Measurements from ENCODE around the gene KCNMA1.

Gene KCNMA1

GRCh38 chr10:77501152-77501845, 136.3 kb downstream of the KCNMA1 start:
- H3K27me3 ChIP-seq (ENCODE audit: insufficient read depth, insufficient read length), result no peaks in the 10 kb centered on the region
- no peak for TF ChIP-seq YY1 (IDR thresholded peaks at IDR 0.05; ENCODE audit: insufficient read depth, insufficient read length)
- no peak for TF ChIP-seq ZNF274 (IDR thresholded peaks at IDR 0.05; ENCODE audit: low read depth, low read length)
- no peak for TF ChIP-seq SUZ12 (IDR thresholded peaks at IDR 0.05; ENCODE audit: extremely low read depth, insufficient read depth, insufficient read length)
- no peaks in the 10 kb centered on the region for H3K9me3 ChIP-seq (ENCODE audit: insufficient read depth, low read length)
- peaks cover 9% of the 10 kb centered on the region for H3K4me1 ChIP-seq (ENCODE audit: insufficient read depth, insufficient read length)
- H3K36me3 ChIP-seq (ENCODE audit: insufficient read depth, insufficient read length, low read length), result no peaks in the 10 kb centered on the region
- DNase-seq (ENCODE audit: low read depth, low spot score), result no peak
- H3K9ac ChIP-seq (ENCODE audit: insufficient read length, low read depth), result no peak overlapping the region
- no peak overlapping the region for H3K4me3 ChIP-seq (ENCODE audit: insufficient read length, low read depth)

- no peak for DNase-seq (ENCODE audit: low read depth, low spot score)
- Histone ChIP-seq H3K4me3 (ENCODE audit: insufficient read length, low read depth) (no peak overlapping the region), H3K27me3 (ENCODE audit: insufficient read depth, insufficient read length) (no peaks in the 10 kb centered on the region), H3K9me3 (ENCODE audit: insufficient read depth, low read length) (no peaks in the 10 kb centered on the region), H3K36me3 (ENCODE audit: insufficient read depth, insufficient read length, low read length) (no peaks in the 10 kb centered on the region), H3K9ac (ENCODE audit: insufficient read length, low read depth) (no peak overlapping the region), H3K4me1 (ENCODE audit: insufficient read depth, insufficient read length) (peaks cover 9% of the 10 kb centered on the region)
- TF ChIP-seq YY1 (IDR thresholded peaks at IDR 0.05; ENCODE audit: insufficient read depth, insufficient read length), result no peak
- no peak for TF ChIP-seq ZNF274 (IDR thresholded peaks at IDR 0.05; ENCODE audit: low read depth, low read length)
- TF ChIP-seq SUZ12 (IDR thresholded peaks at IDR 0.05; ENCODE audit: extremely low read depth, insufficient read depth, insufficient read length), result no peak
Observed at GRCh38 chr10:77500754-77501151, 136.9 kb downstream of the KCNMA1 start.

- TF ChIP-seq YY1 (IDR thresholded peaks at IDR 0.05; ENCODE audit: insufficient read depth, insufficient read length), result no peak
- no peak for TF ChIP-seq ZNF274 (IDR thresholded peaks at IDR 0.05; ENCODE audit: low read depth, low read length)
- TF ChIP-seq SUZ12 (IDR thresholded peaks at IDR 0.05; ENCODE audit: extremely low read depth, insufficient read depth, insufficient read length), result no peak
- no peak overlapping the region for H3K4me3 ChIP-seq (ENCODE audit: insufficient read length, low read depth)
- DNase-seq (ENCODE audit: low read depth, low spot score), result no peak
- H3K9ac ChIP-seq (ENCODE audit: insufficient read length, low read depth), result no peak overlapping the region
- no peaks in the 10 kb centered on the region for H3K36me3 ChIP-seq (ENCODE audit: insufficient read depth, insufficient read length, low read length)
- no peaks in the 10 kb centered on the region for H3K9me3 ChIP-seq (ENCODE audit: insufficient read depth, low read length)
- H3K4me1 ChIP-seq (ENCODE audit: insufficient read depth, insufficient read length), result peaks cover 9% of the 10 kb centered on the region
- H3K27me3 ChIP-seq (ENCODE audit: insufficient read depth, insufficient read length), result no peaks in the 10 kb centered on the region
Observed at GRCh38 chr10:77498829-77499228, 138.8 kb downstream of the KCNMA1 start.

GRCh38 chr10:77498210-77498609, 139.4 kb downstream of the KCNMA1 start:
- no peak for DNase-seq (ENCODE audit: low read depth, low spot score)
- Histone ChIP-seq H3K9ac (ENCODE audit: insufficient read length, low read depth) (no peak overlapping the region), H3K4me3 (ENCODE audit: insufficient read length, low read depth) (no peak overlapping the region), H3K27me3 (ENCODE audit: insufficient read depth, insufficient read length) (no peaks in the 10 kb centered on the region), H3K9me3 (ENCODE audit: insufficient read depth, low read length) (no peaks in the 10 kb centered on the region), H3K4me1 (ENCODE audit: insufficient read depth, insufficient read length) (peaks cover 9% of the 10 kb centered on the region), H3K36me3 (ENCODE audit: insufficient read depth, insufficient read length, low read length) (no peaks in the 10 kb centered on the region)
- TF ChIP-seq SUZ12 (IDR thresholded peaks at IDR 0.05; ENCODE audit: extremely low read depth, insufficient read depth, insufficient read length) (no peak), YY1 (IDR thresholded peaks at IDR 0.05; ENCODE audit: insufficient read depth, insufficient read length) (no peak), ZNF274 (IDR thresholded peaks at IDR 0.05; ENCODE audit: low read depth, low read length) (no peak)

GRCh38 chr10:77497748-77498147, 139.9 kb downstream of the KCNMA1 start:
- no peak overlapping the region for H3K9ac ChIP-seq (ENCODE audit: insufficient read length, low read depth)
- H3K27me3 ChIP-seq (ENCODE audit: insufficient read depth, insufficient read length), result no peaks in the 10 kb centered on the region
- no peak for TF ChIP-seq YY1 (IDR thresholded peaks at IDR 0.05; ENCODE audit: insufficient read depth, insufficient read length)
- no peak for TF ChIP-seq ZNF274 (IDR thresholded peaks at IDR 0.05; ENCODE audit: low read depth, low read length)
- no peak for TF ChIP-seq SUZ12 (IDR thresholded peaks at IDR 0.05; ENCODE audit: extremely low read depth, insufficient read depth, insufficient read length)
- no peaks in the 10 kb centered on the region for H3K36me3 ChIP-seq (ENCODE audit: insufficient read depth, insufficient read length, low read length)
- H3K4me3 ChIP-seq (ENCODE audit: insufficient read length, low read depth), result no peak overlapping the region
- H3K4me1 ChIP-seq (ENCODE audit: insufficient read depth, insufficient read length), result peaks cover 9% of the 10 kb centered on the region
- DNase-seq (ENCODE audit: low read depth, low spot score), result no peak
- no peaks in the 10 kb centered on the region for H3K9me3 ChIP-seq (ENCODE audit: insufficient read depth, low read length)

- H3K36me3 ChIP-seq (ENCODE audit: insufficient read depth, insufficient read length, low read length), result no peaks in the 10 kb centered on the region
- H3K27me3 ChIP-seq (ENCODE audit: insufficient read depth, insufficient read length), result no peaks in the 10 kb centered on the region
- no peak for TF ChIP-seq SUZ12 (IDR thresholded peaks at IDR 0.05; ENCODE audit: extremely low read depth, insufficient read depth, insufficient read length)
- TF ChIP-seq ZNF274 (IDR thresholded peaks at IDR 0.05; ENCODE audit: low read depth, low read length), result no peak
- no peak for TF ChIP-seq YY1 (IDR thresholded peaks at IDR 0.05; ENCODE audit: insufficient read depth, insufficient read length)
- no peak overlapping the region for H3K9ac ChIP-seq (ENCODE audit: insufficient read length, low read depth)
- H3K4me1 ChIP-seq (ENCODE audit: insufficient read depth, insufficient read length), result peaks cover 9% of the 10 kb centered on the region
- no peak for DNase-seq (ENCODE audit: low read depth, low spot score)
- no peaks in the 10 kb centered on the region for H3K9me3 ChIP-seq (ENCODE audit: insufficient read depth, low read length)
- no peak overlapping the region for H3K4me3 ChIP-seq (ENCODE audit: insufficient read length, low read depth)
Observed at GRCh38 chr10:77496941-77497420, 140.6 kb downstream of the KCNMA1 start.

- no peaks in the 10 kb centered on the region for H3K9me3 ChIP-seq (ENCODE audit: insufficient read depth, low read length)
- H3K27me3 ChIP-seq (ENCODE audit: insufficient read depth, insufficient read length), result no peaks in the 10 kb centered on the region
- H3K4me1 ChIP-seq (ENCODE audit: insufficient read depth, insufficient read length), result peaks cover 9% of the 10 kb centered on the region
- no peak overlapping the region for H3K4me3 ChIP-seq (ENCODE audit: insufficient read length, low read depth)
- no peaks in the 10 kb centered on the region for H3K36me3 ChIP-seq (ENCODE audit: insufficient read depth, insufficient read length, low read length)
- TF ChIP-seq YY1 (IDR thresholded peaks at IDR 0.05; ENCODE audit: insufficient read depth, insufficient read length), result no peak
- no peak for TF ChIP-seq ZNF274 (IDR thresholded peaks at IDR 0.05; ENCODE audit: low read depth, low read length)
- no peak for TF ChIP-seq SUZ12 (IDR thresholded peaks at IDR 0.05; ENCODE audit: extremely low read depth, insufficient read depth, insufficient read length)
- H3K9ac ChIP-seq (ENCODE audit: insufficient read length, low read depth), result no peak overlapping the region
- DNase-seq (ENCODE audit: low read depth, low spot score), result no peak
Observed at GRCh38 chr10:77494756-77495541, 142.7 kb downstream of the KCNMA1 start.

All from NT2/D1 (cell line).